NCI-H524 (cell line): ENCODE data around the gene ZNF185.
A peak's percentile ranks its signal among the peaks of the same experiment; 100 is the strongest.

ENCODE experiments used
- DNase-seq, 2 experiments: peaks; one replicate each; lab custom pipeline; 2025; lab: John Stamatoyannopoulos, UW

Gene ZNF185

GRCh38 chrX:152917656-152918579 lies 20.1 kb downstream of the ZNF185 start:
- DNase-seq: no peak

- DNase-seq: no peak
Measured at GRCh38 chrX:152918707-152919106, 20.8 kb downstream of the ZNF185 start.

- DNase-seq: no peak
Measured at GRCh38 chrX:152923599-152923998, 25.7 kb downstream of the ZNF185 start.

GRCh38 chrX:152925835-152926234 lies 28.0 kb downstream of the ZNF185 start:
- DNase-seq: no peak

GRCh38 chrX:152926279-152926678 lies 28.4 kb downstream of the ZNF185 start:
- DNase-seq: peak; percentile 40 to 79

GRCh38 chrX:152926923-152927322 lies 29.1 kb downstream of the ZNF185 start:
- no peak for DNase-seq

GRCh38 chrX:152927858-152928760 lies 30.2 kb downstream of the ZNF185 start:
- no peak for DNase-seq

- no peak for DNase-seq
Measured at GRCh38 chrX:152928761-152929400, 31.0 kb downstream of the ZNF185 start.

- DNase-seq: no peak
Measured at GRCh38 chrX:152929898-152930297, 32.0 kb downstream of the ZNF185 start.

GRCh38 chrX:152930516-152930915 lies 32.6 kb downstream of the ZNF185 start:
- DNase-seq: no peak

GRCh38 chrX:152932144-152932543 lies 34.3 kb downstream of the ZNF185 start:
- no peak for DNase-seq

- DNase-seq: no peak
Measured at GRCh38 chrX:152932598-152933175, 34.8 kb downstream of the ZNF185 start.

- DNase-seq: no peak
Measured at GRCh38 chrX:152936306-152936705, 38.4 kb downstream of the ZNF185 start.

GRCh38 chrX:152937236-152937635 lies 39.4 kb downstream of the ZNF185 start:
- DNase-seq: no peak

- DNase-seq: peak; percentile 90 to 97
Measured at GRCh38 chrX:152941328-152942076, 43.6 kb downstream of the ZNF185 start.

GRCh38 chrX:152942077-152942442 lies 44.2 kb downstream of the ZNF185 start:
- DNase-seq: no peak

- no peak for DNase-seq
Measured at GRCh38 chrX:152943826-152944225, 46.0 kb downstream of the ZNF185 start.

- no peak for DNase-seq
Measured at GRCh38 chrX:152945021-152945979, 47.4 kb downstream of the ZNF185 start.

- DNase-seq: no peak
Measured at GRCh38 chrX:152946681-152947080, 48.8 kb downstream of the ZNF185 start.
